Retinal pigment epithelial cell (primary cell): ENCODE data around the gene KPNA5.

ENCODE experiments used
- DNase-seq: peaks from one replicate; pipeline ENCODE4 v3.0.0-alpha.2; 2010; ENCODE audit warnings: low read depth
- H3K4me3 ChIP-seq: 2 replicates; pipeline ENCODE4 v1.5.1; 2011; ENCODE audit warnings: mild to moderate bottlenecking, low read length, control low read depth, moderate library complexity
- CTCF ChIP-seq: conservative IDR thresholded peaks from 2 replicates; pipeline ENCODE4 v1.5.1; 2011; ENCODE audit warnings: low read depth, low read length, control low read depth, inconsistent platforms

KPNA5 gene

GRCh38 chr6:116783852-116784251 lies 102.8 kb downstream of the KPNA5 start:
- TF ChIP-seq CTCF: no peak
- H3K4me3 ChIP-seq: no peak overlapping the region
- DNase-seq: no peak
